DND-41 (cell line): ENCODE results near the gene FAM168B.

Experiments
- ATAC-seq: fragments of 200-7000 bp; cut with Tn5 transposase; 3 replicates; pipeline ENCODE4 v1.9.1; 2021; ENCODE audit warnings: low read depth; ENCODE audit not compliant: insufficient read depth
- DNase-seq: peaks from one replicate; pipeline ENCODE4 v3.0.0-alpha.2; 2020
- H2AFZ ChIP-seq: 2 replicates; pipeline ENCODE4 v1.6.0; 2012; ENCODE audit warnings: low read depth, low read length
- H3K27ac ChIP-seq: 2 replicates; pipeline ENCODE4 v1.5.1; 2012; ENCODE audit warnings: low read length, inconsistent platforms
- H3K27me3 ChIP-seq: fragments of 200-600 bp; sonication (generic); 2 replicates; pipeline ENCODE4 v1.6.0; 2012; ENCODE audit warnings: low read length, mild to moderate bottlenecking, inconsistent platforms; ENCODE audit not compliant: insufficient read depth, poor library complexity
- H3K36me3 ChIP-seq: 2 replicates; pipeline ENCODE4 v1.5.1; 2012; ENCODE audit warnings: low read length, inconsistent platforms; ENCODE audit not compliant: insufficient read depth
- H3K4me1 ChIP-seq: 2 replicates; pipeline ENCODE4 v1.5.1; 2012; ENCODE audit warnings: mild to moderate bottlenecking, low read length; ENCODE audit not compliant: insufficient read depth
- H3K4me2 ChIP-seq: 2 replicates; pipeline ENCODE4 v1.6.0; 2012; ENCODE audit warnings: mild to moderate bottlenecking, moderate library complexity, low read length, inconsistent platforms; ENCODE audit not compliant: insufficient read depth
- H3K4me3 ChIP-seq, 2 experiments: fragments of 200-600 bp in 1 of 2; shearing (Covaris generic) in 1 of 2; 2 replicates each; pipeline ENCODE4 v1.5.1; 2012 to 2016; ENCODE audit warnings: inconsistent platforms in 2 of 2, low read length in 2 of 2, mild to moderate bottlenecking in 2 of 2, low read depth in 1 of 2, moderate library complexity in 1 of 2
- H3K79me2 ChIP-seq: 2 replicates; pipeline ENCODE4 v1.6.0; 2012; ENCODE audit warnings: low read length, inconsistent platforms; ENCODE audit not compliant: insufficient read depth
- H3K9ac ChIP-seq: 2 replicates; pipeline ENCODE4 v1.6.0; 2012; ENCODE audit warnings: low read depth, mild to moderate bottlenecking, inconsistent platforms, low read length, moderate library complexity
- H3K9me3 ChIP-seq: 2 replicates; pipeline ENCODE4 v1.5.1; 2012; ENCODE audit warnings: low read length, moderate library complexity, mild to moderate bottlenecking, inconsistent platforms; ENCODE audit not compliant: insufficient read depth, severe bottlenecking
- H4K20me1 ChIP-seq: 2 replicates; pipeline ENCODE4 v1.6.0; 2012; ENCODE audit warnings: low read length; ENCODE audit not compliant: insufficient read depth
- CTCF ChIP-seq: IDR thresholded peaks from 2 replicates; pipeline ENCODE4 v1.5.1; 2012; ENCODE audit warnings: borderline replicate concordance, low read length, moderate library complexity, mild to moderate bottlenecking; ENCODE audit not compliant: poor library complexity, severe bottlenecking; ENCODE audit errors: extremely low read depth
- EZH2 ChIP-seq: IDR thresholded peaks from 3 replicates; pipeline ENCODE4 v1.6.1; 2012; ENCODE audit warnings: borderline replicate concordance, low read depth, mild to moderate bottlenecking, moderate library complexity, low read length, inconsistent platforms; ENCODE audit not compliant: severe bottlenecking

Gene FAM168B

GRCh38 chr2:131113566-131114227 is 20.4 kb upstream of the FAM168B start:
- no peak overlapping the region for H3K27ac ChIP-seq
- TF ChIP-seq CTCF (no peak), EZH2 (no peak)
- peaks cover 71% of the 10 kb centered on the region for H4K20me1 ChIP-seq
- no peak overlapping the region for H2AFZ ChIP-seq
- H3K4me1 ChIP-seq: peaks cover 52% of the 10 kb centered on the region
- no peaks in the 10 kb centered on the region for H3K9me3 ChIP-seq
- H3K79me2 ChIP-seq: peaks cover 99% of the 10 kb centered on the region
- H3K9ac ChIP-seq: no peak overlapping the region
- ATAC-seq: no peak
- peaks cover 10% of the 10 kb centered on the region for H3K36me3 ChIP-seq
- H3K4me2 ChIP-seq: no peak overlapping the region
- no peak overlapping the region for H3K4me3 ChIP-seq
- no peak for DNase-seq
- H3K27me3 ChIP-seq: no peaks in the 10 kb centered on the region

GRCh38 chr2:131112529-131112928 is 19.3 kb upstream of the FAM168B start:
- no peak overlapping the region for H2AFZ ChIP-seq
- peaks cover 71% of the 10 kb centered on the region for H4K20me1 ChIP-seq
- no peak overlapping the region for H3K9ac ChIP-seq
- no peaks in the 10 kb centered on the region for H3K27me3 ChIP-seq
- DNase-seq (no peak), ATAC-seq (peak; percentile 55)
- TF ChIP-seq CTCF (no peak), EZH2 (no peak)
- H3K4me3 ChIP-seq: no peak overlapping the region
- H3K27ac ChIP-seq: no peak overlapping the region
- H3K4me1 ChIP-seq: peaks cover 62% of the 10 kb centered on the region
- H3K36me3 ChIP-seq: peaks cover 11% of the 10 kb centered on the region
- H3K4me2 ChIP-seq: no peak overlapping the region
- no peaks in the 10 kb centered on the region for H3K9me3 ChIP-seq
- H3K79me2 ChIP-seq: peaks cover 99% of the 10 kb centered on the region

- H3K4me3 ChIP-seq: peak overlapping the region; percentile 66 to 77
- H3K27ac ChIP-seq: peak overlapping the region; percentile 91
- H3K4me1 ChIP-seq: peaks cover 56% of the 10 kb centered on the region
- peaks cover 61% of the 10 kb centered on the region for H3K79me2 ChIP-seq
- TF ChIP-seq CTCF: no peak
- TF ChIP-seq EZH2: no peak
- ATAC-seq: no peak; the same call in 2 of the 3 replicates
- no peaks in the 10 kb centered on the region for H3K9me3 ChIP-seq
- H2AFZ ChIP-seq: peak overlapping the region; percentile 77
- H3K4me2 ChIP-seq: peak overlapping the region; percentile 87
- peak; percentile 13 for DNase-seq
- H3K27me3 ChIP-seq: no peaks in the 10 kb centered on the region
- peaks cover 45% of the 10 kb centered on the region for H4K20me1 ChIP-seq
- H3K9ac ChIP-seq: peak overlapping the region; percentile 94
- peaks cover 8% of the 10 kb centered on the region for H3K36me3 ChIP-seq
Measured at GRCh38 chr2:131105950-131106801, 12.9 kb upstream of the FAM168B start.
